DND-41 (cell line): Measurements from ENCODE around the gene MDC1.

ENCODE experiments used
- CTCF ChIP-seq: IDR thresholded peaks from 2 replicates; pipeline ENCODE4 v1.5.1; 2012; ENCODE audit warnings: borderline replicate concordance, low read length, moderate library complexity, mild to moderate bottlenecking; ENCODE audit not compliant: poor library complexity, severe bottlenecking; ENCODE audit errors: extremely low read depth
- EZH2 ChIP-seq: IDR thresholded peaks from 3 replicates; pipeline ENCODE4 v1.6.1; 2012; ENCODE audit warnings: borderline replicate concordance, low read depth, mild to moderate bottlenecking, moderate library complexity, low read length, inconsistent platforms; ENCODE audit not compliant: severe bottlenecking

GRCh38 chr6:30720738-30721197 is 3.7 kb upstream of the MDC1 start:
- no peak for TF ChIP-seq CTCF
- TF ChIP-seq EZH2, result no peak
